H1 (cell line): ENCODE results near the gene TMPRSS12. TPM values are rescaled to one million over a fixed set of nuclear protein-coding genes. Genes with fewer than 3 reads are reported as not detected.
"Not testable (repeated sequence)": the region's sequence is repeated elsewhere in the genome, so short reads cannot be mapped to it uniquely, and the experiment has no call there.

Source experiments
- CTCF ChIA-PET: fragments of 300-600 bp; sonication (Branson Sonifier 250); formaldehyde crosslinking; loops from one replicate; lab custom pipeline; 2021; ENCODE audit not compliant: partially characterized antibody; lab: Charles Lee
- POLR2A ChIA-PET: fragments of 300-600 bp; sonication (Branson Sonifier 250); formaldehyde crosslinking; loops from one replicate; lab custom pipeline; 2021; ENCODE audit warnings: inconsistent platforms; ENCODE audit not compliant: partially characterized antibody; lab: Charles Lee
- DNase-seq, 2 experiments: peaks; one replicate each; pipeline versions ENCODE4 v3.0.0 to v3.0.0-alpha.2; 2010 to 2022; ENCODE audit warnings: low spot score in 2 of 2, low read depth in 1 of 2, mixed read lengths in 1 of 2
- FAIRE-seq: peaks from 2 replicates; lab custom pipeline; 2011; peaks lifted over from hg19 to GRCh38; lab: Jason Lieb, UNC
- H2AFZ ChIP-seq: 2 replicates; pipeline ENCODE4 v1.8.1; 2012; ENCODE audit warnings: low read length, inconsistent platforms
- H2AK5ac ChIP-seq: 2 replicates; pipeline ENCODE4 v1.6.1; 2013; ENCODE audit warnings: low read depth, low read length
- H2BK120ac ChIP-seq: replicated peaks from 2 replicates; pipeline ENCODE3; 2013; ENCODE audit warnings: low read depth, low read length, inconsistent platforms
- H2BK12ac ChIP-seq: 2 replicates; pipeline ENCODE4 v1.6.1; 2013; ENCODE audit warnings: low read depth, low read length
- H2BK15ac ChIP-seq: 2 replicates; pipeline ENCODE4 v1.6.1; 2013; ENCODE audit warnings: low read length
- H2BK20ac ChIP-seq: 2 replicates; pipeline ENCODE4 v1.6.1; 2013; ENCODE audit warnings: low read length
- H2BK5ac ChIP-seq: 2 replicates; pipeline ENCODE4 v1.6.1; 2013; ENCODE audit warnings: low read depth, low read length
- H3K14ac ChIP-seq: 2 replicates; pipeline ENCODE4 v1.6.1; 2013; ENCODE audit warnings: inconsistent platforms; ENCODE audit not compliant: insufficient read length
- H3K18ac ChIP-seq: 2 replicates; pipeline ENCODE4 v1.6.1; 2013; ENCODE audit warnings: low read length; ENCODE audit errors: extremely low read depth
- H3K23ac ChIP-seq: 2 replicates; pipeline ENCODE4 v1.6.1; 2013; ENCODE audit warnings: inconsistent platforms; ENCODE audit not compliant: insufficient read length
- H3K23me2 ChIP-seq: 2 replicates; pipeline ENCODE4 v1.6.1; 2013; ENCODE audit warnings: low read depth, low read length
- H3K27ac ChIP-seq: 2 replicates; pipeline ENCODE4 v1.6.1; 2011; ENCODE audit warnings: low read depth, low read length, inconsistent platforms
- H3K27me3 ChIP-seq, 4 experiments: replicated peaks in 1 of 4; 1 replicate in 1 of 4; 2 replicates in 3 of 4; pipeline versions ENCODE4 v1.6.1 to v1.8.1; 2011 to 2013; ENCODE audit warnings: low read length in 3 of 4, mild to moderate bottlenecking in 3 of 4, inconsistent platforms in 2 of 4, mixed read lengths in 2 of 4, moderate library complexity in 1 of 4; ENCODE audit not compliant: control insufficient read depth in 3 of 4, insufficient read depth in 3 of 4; ENCODE audit errors: extremely low read depth in 1 of 4
- H3K36me3 ChIP-seq, 4 experiments: 2 replicates each; pipeline versions ENCODE4 v1.6.1 to v1.8.1; 2011 to 2013; ENCODE audit warnings: mild to moderate bottlenecking in 4 of 4, low read length in 3 of 4, moderate library complexity in 2 of 4, control low read depth in 1 of 4, inconsistent platforms in 1 of 4; ENCODE audit not compliant: insufficient read depth in 4 of 4, control insufficient read depth in 2 of 4
- H3K4ac ChIP-seq: replicated peaks from 2 replicates; pipeline ENCODE3; 2013; ENCODE audit warnings: low read length, low read depth, mixed read lengths, inconsistent platforms; ENCODE audit not compliant: insufficient read length
- H3K4me1 ChIP-seq, 4 experiments: replicated peaks in 1 of 4; 1 replicate in 1 of 4; 2 replicates in 3 of 4; pipeline versions ENCODE4 v1.6.1 to v1.8.1; 2011 to 2013; ENCODE audit warnings: low read length in 3 of 4, inconsistent platforms in 2 of 4, mixed read lengths in 1 of 4; ENCODE audit not compliant: insufficient read depth in 4 of 4, control insufficient read depth in 3 of 4
- H3K4me2 ChIP-seq, 2 experiments: 2 replicates each; pipeline versions ENCODE4 v1.6.1 to v1.8.1; 2011 to 2013; ENCODE audit warnings: low read depth in 2 of 2, low read length in 2 of 2, control low read depth in 1 of 2, inconsistent platforms in 1 of 2, mild to moderate bottlenecking in 1 of 2; ENCODE audit not compliant: insufficient read depth in 1 of 2
- H3K4me3 ChIP-seq, 4 experiments: fragments of 200-600, 300-600 bp in 1 of 4; sonication (generic), shearing (Covaris generic), sonication (Bioruptor Twin) in 1 of 4; 2 replicates each; pipeline versions ENCODE4 v1.5.1 to v1.8.1; 2011 to 2016; ENCODE audit warnings: low read length in 4 of 4, low read depth in 3 of 4, control low read depth in 2 of 4, inconsistent platforms in 2 of 4, mild to moderate bottlenecking in 2 of 4, mixed read lengths in 1 of 4, moderate library complexity in 1 of 4; ENCODE audit not compliant: insufficient read depth in 2 of 4; ENCODE audit errors: extremely low read depth in 1 of 4
- H3K56ac ChIP-seq: replicated peaks from 2 replicates; pipeline ENCODE3; 2013; ENCODE audit warnings: low read depth, mild to moderate bottlenecking, mixed read lengths, low read length, inconsistent platforms; ENCODE audit not compliant: insufficient read length
- H3K79me1 ChIP-seq: 2 replicates; pipeline ENCODE4 v1.6.1; 2013; ENCODE audit warnings: low read depth, low read length, control low read depth
- H3K79me2 ChIP-seq, 2 experiments: 2 replicates each; pipeline versions ENCODE4 v1.6.1 to v1.8.1; 2012 to 2013; ENCODE audit warnings: low read length in 2 of 2, mild to moderate bottlenecking in 2 of 2, inconsistent platforms in 1 of 2; ENCODE audit not compliant: insufficient read depth in 2 of 2, control insufficient read depth in 1 of 2
- H3K9ac ChIP-seq, 4 experiments: replicated peaks in 1 of 4; 1 replicate in 1 of 4; 2 replicates in 3 of 4; pipeline versions ENCODE4 v1.6.1 to v1.8.1; 2011 to 2013; ENCODE audit warnings: low read depth in 3 of 4, low read length in 3 of 4, control low read depth in 2 of 4, mild to moderate bottlenecking in 2 of 4, moderate library complexity in 2 of 4, inconsistent platforms in 1 of 4; ENCODE audit errors: extremely low read depth in 1 of 4
- H3K9me3 ChIP-seq, 2 experiments: 2 replicates each; pipeline versions ENCODE4 v1.6.1 to v1.8.1; 2012 to 2013; ENCODE audit warnings: mild to moderate bottlenecking in 2 of 2, moderate library complexity in 2 of 2, control low read depth in 1 of 2, inconsistent platforms in 1 of 2, low read depth in 1 of 2, low read length in 1 of 2, mixed read lengths in 1 of 2; ENCODE audit not compliant: insufficient read depth in 2 of 2
- H4K20me1 ChIP-seq, 2 experiments: replicated peaks in 1 of 2; 2 replicates each; pipeline versions ENCODE3 to v1.8.1; 2011 to 2013; ENCODE audit warnings: inconsistent platforms in 2 of 2, low read length in 2 of 2, mild to moderate bottlenecking in 1 of 2; ENCODE audit not compliant: insufficient read depth in 2 of 2, control insufficient read depth in 1 of 2
- H4K5ac ChIP-seq: 2 replicates; pipeline ENCODE4 v1.6.1; 2013; ENCODE audit warnings: low read length, low read depth, mixed read lengths, inconsistent platforms; ENCODE audit not compliant: insufficient read length
- H4K8ac ChIP-seq: 2 replicates; pipeline ENCODE4 v1.8.0; 2013; ENCODE audit warnings: mild to moderate bottlenecking, moderate library complexity, low read length, inconsistent platforms; ENCODE audit not compliant: insufficient read depth; ENCODE audit errors: extremely low read depth
- H4K91ac ChIP-seq: replicated peaks from 2 replicates; pipeline ENCODE3; 2013; ENCODE audit warnings: low read length, mixed read lengths, inconsistent platforms; ENCODE audit not compliant: insufficient read length
- BACH1 ChIP-seq: IDR thresholded peaks from 2 replicates; pipeline ENCODE4 v1.6.1; 2012; ENCODE audit warnings: low read length, improper control_type of control experiment
- CHD1 ChIP-seq: IDR thresholded peaks from 2 replicates; pipeline ENCODE4 v1.6.1; 2012; ENCODE audit warnings: low read depth, low read length, improper control_type of control experiment
- RAD21 ChIP-seq, 2 experiments: IDR thresholded peaks in 1 of 2; conservative IDR thresholded peaks in 1 of 2; 2 replicates each; pipeline ENCODE4 v1.6.1; 2011; ENCODE audit warnings: low read depth in 2 of 2, low read length in 2 of 2, improper control_type of control experiment in 1 of 2, inconsistent platforms in 1 of 2, mild to moderate bottlenecking in 1 of 2, moderate library complexity in 1 of 2
- RBBP5 ChIP-seq: IDR thresholded peaks from 2 replicates; pipeline ENCODE4 v1.7.1; 2012; ENCODE audit warnings: low read depth, mild to moderate bottlenecking, inconsistent platforms, low read length, moderate library complexity, borderline replicate concordance
- TAF7 ChIP-seq: optimal IDR thresholded peaks from 2 replicates; pipeline ENCODE3; 2011; ENCODE audit warnings: low read depth, mild to moderate bottlenecking, inconsistent platforms, low read length, moderate library complexity, borderline replicate concordance
- WGBS, 2 experiments: shearing (Covaris generic) in 1 of 2; methylation state at CpG; one replicate each; pipeline versions ENCODE4 v1.1.6 to v1.1.7; 2013 to 2015; ENCODE audit warnings: low lambda C conversion rate in 2 of 2, mixed read lengths in 2 of 2, inconsistent platforms in 1 of 2, low coverage in 1 of 2, missing lambda C conversion rate in 1 of 2; ENCODE audit not compliant: insufficient replicate concordance in 2 of 2, insufficient coverage in 1 of 2, insufficient read length in 1 of 2; ENCODE audit errors: extremely low coverage in 1 of 2, missing lambda C conversion rate in 1 of 2; 5-methylcytosine and 5-hydroxymethylcytosine counted together
- polyA plus RNA-seq, 7 experiments: library from polyadenylated mRNA; depleted of rRNA in 3 of 7; stranded (reverse) in 5 of 7; unstranded in 2 of 7; fragments of >200 nt in 5 of 7; fragments of 200-250 nt in 2 of 7; gene quantifications; 1 replicate in 5 of 7; 2 replicates in 1 of 7; 4 replicates in 1 of 7; pipeline versions ENCODE4 v1.2.1 to v1.2.3, GENCODE V29; 2011 to 2013; ENCODE audit warnings: missing spikeins in 2 of 7, mixed read lengths in 2 of 7
- total RNA-seq: library from RNA; stranded (reverse); fragmentation: NEBNext Ultra II Directional; extraction: Animal tissue kit (Norgen Biotek cat#: 25700); gene quantifications from 2 replicates; pipeline ENCODE4 v1.2.1, GENCODE V29; 2021

TMPRSS12 gene
- total and polyA plus RNA-seq, 2 of the 8 experiments (the other 6 are each of a cell fraction or from before 2014, with no cell fraction given), result not detected

DNA sequence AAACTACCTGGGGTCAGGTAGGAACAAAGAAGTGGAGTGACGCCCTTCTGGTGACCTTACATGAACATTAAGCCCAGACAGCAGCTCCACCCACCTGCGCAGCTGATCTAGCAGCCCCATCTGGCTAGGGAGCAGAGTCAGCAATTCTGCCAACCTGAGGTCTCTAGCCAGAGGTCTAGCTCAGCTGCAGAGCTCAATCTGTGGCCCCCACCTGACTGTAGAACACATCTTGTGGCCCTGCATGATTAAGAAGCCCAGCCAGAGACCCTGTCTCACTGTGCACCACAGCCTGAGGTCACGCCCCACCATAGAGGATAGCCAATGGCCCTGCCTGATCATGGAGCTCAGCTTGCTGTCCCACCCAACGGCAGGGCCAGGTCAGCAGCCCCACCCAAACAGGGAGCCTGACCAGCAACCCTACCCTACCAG is 59.0 kb downstream of the TMPRSS12 start (continued):
- no peak for TF ChIP-seq CHD1
- no peak for TF ChIP-seq RBBP5
- TF ChIP-seq TAF7, result no peak
- TF ChIP-seq BACH1, result no peak
- no peak for TF ChIP-seq RAD21 (IDR thresholded peaks at IDR 0.05 in 1 of 2, conservative IDR thresholded peaks at IDR 0.05 in 1 of 2; ENCODE audit: low read depth in 2 of 2, low read length in 2 of 2)

DNA sequence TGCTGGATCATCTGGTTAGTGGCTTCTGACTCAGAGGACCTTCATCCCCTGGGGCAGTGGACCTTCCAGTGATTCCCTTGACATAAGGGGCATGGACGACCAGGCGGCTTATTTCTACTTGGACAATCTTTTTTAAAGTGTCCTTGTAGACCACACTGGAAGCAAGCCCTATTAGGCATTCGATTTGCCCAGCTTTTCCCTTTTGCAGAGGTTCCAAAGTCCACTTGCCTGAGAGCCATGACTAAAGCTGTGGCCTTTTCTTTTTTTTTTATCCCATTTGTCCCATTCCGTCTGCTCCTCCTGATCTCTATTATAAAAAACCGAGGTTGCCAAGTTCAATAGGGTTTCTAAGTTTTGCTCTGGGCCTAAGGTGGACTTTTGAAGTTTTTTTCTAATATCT is 65.8 kb downstream of the TMPRSS12 start:
- H3K79me2 ChIP-seq, CTCF ChIA-PET: not testable (repeated sequence)

More for the DNA sequence above, 65.8 kb downstream of the TMPRSS12 start:
- H2BK12ac ChIP-seq, H2BK15ac ChIP-seq, H3K14ac ChIP-seq, H3K4me3 ChIP-seq, H4K91ac ChIP-seq, H3K4me2 ChIP-seq, H2BK20ac ChIP-seq, H4K5ac ChIP-seq, H3K4me1 ChIP-seq, H2BK120ac ChIP-seq, H2AFZ ChIP-seq, FAIRE-seq, POLR2A ChIA-PET, H3K79me1 ChIP-seq, H3K18ac ChIP-seq, H3K4ac ChIP-seq, H2AK5ac ChIP-seq, H3K27ac ChIP-seq, H3K9ac ChIP-seq, H3K36me3 ChIP-seq, H3K23ac ChIP-seq, H3K27me3 ChIP-seq, H3K23me2 ChIP-seq, H4K20me1 ChIP-seq, H3K56ac ChIP-seq, DNase-seq, H4K8ac ChIP-seq, H2BK5ac ChIP-seq: not testable (repeated sequence)
- 89% methylated on average over 5 of the region's 5 CpGs; no CpG with 5 or more reads in 1 of the 2 experiments for WGBS, 2 experiments
- H3K9me3 ChIP-seq, result peaks cover 12 to 19% of the 10 kb centered on the region in 2 experiments
